ENCODE measurements around the gene SYNC.
"Not testable (repeated sequence)": the region's sequence is repeated elsewhere in the genome, so short reads cannot be mapped to it uniquely, and the experiment has no call there.

The SYNC gene

DNA sequence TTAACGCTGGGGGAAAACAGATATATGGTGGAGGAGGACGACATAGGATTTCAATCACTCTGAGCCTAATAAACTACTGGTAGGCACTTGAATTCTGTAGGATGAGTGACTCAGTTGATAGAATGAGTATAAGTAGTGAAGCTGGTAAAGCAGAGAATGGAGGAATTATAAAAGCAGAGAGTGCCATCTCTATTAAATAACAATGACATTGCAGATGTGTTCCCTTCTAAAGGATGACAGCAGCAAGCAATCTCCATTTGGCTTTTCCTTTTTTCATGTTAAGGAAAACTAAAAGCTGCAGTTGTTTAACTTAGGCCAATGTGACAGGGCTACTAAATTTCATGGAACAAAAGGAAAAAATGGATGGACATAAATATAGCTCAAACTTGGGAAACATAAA, 69.7 kb downstream of the SYNC start:
- no peak for DNase-seq (ENCODE audit: low read depth)
- no peak overlapping the region for H3K4me3 ChIP-seq (ENCODE audit: control insufficient read depth, low read depth, low read length)
- TF ChIP-seq, protein P1, sequence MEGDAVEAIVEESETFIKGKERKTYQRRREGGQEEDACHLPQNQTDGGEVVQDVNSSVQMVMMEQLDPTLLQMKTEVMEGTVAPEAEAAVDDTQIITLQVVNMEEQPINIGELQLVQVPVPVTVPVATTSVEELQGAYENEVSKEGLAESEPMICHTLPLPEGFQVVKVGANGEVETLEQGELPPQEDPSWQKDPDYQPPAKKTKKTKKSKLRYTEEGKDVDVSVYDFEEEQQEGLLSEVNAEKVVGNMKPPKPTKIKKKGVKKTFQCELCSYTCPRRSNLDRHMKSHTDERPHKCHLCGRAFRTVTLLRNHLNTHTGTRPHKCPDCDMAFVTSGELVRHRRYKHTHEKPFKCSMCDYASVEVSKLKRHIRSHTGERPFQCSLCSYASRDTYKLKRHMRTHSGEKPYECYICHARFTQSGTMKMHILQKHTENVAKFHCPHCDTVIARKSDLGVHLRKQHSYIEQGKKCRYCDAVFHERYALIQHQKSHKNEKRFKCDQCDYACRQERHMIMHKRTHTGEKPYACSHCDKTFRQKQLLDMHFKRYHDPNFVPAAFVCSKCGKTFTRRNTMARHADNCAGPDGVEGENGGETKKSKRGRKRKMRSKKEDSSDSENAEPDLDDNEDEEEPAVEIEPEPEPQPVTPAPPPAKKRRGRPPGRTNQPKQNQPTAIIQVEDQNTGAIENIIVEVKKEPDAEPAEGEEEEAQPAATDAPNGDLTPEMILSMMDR (IDR thresholded peaks at IDR 0.05; ENCODE audit: control insufficient read depth, insufficient read depth, low read depth, low read length, missing control alignments): no peak

DNA sequence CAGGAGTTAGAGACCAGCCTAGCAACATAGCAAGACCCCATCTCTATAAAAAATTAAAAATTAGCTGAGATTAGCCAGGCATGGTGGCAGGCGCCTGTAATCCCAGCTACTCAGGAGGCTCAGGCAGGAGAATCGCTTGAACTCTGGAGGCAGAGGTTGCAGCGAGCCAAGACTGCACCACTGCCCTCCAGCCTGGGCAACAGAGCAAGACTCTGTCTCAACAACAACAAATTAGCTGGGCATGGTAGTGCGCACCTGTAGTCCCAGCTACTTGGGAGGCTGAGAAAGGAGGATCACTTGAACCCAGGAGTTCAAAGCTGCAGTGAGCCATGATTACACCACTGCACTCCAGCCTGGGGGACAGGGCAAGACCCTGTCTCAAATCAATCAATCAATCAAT, 72.4 kb downstream of the SYNC start:
- not testable (repeated sequence) for DNase-seq (ENCODE audit: low read depth); H3K4me3 ChIP-seq (ENCODE audit: control insufficient read depth, low read depth, low read length)
